Measurements from ENCODE around the gene SOAT2.
"Not testable (repeated sequence)": the region's sequence is repeated elsewhere in the genome, so short reads cannot be mapped to it uniquely, and the experiment has no call there.

Gene SOAT2

DNA sequence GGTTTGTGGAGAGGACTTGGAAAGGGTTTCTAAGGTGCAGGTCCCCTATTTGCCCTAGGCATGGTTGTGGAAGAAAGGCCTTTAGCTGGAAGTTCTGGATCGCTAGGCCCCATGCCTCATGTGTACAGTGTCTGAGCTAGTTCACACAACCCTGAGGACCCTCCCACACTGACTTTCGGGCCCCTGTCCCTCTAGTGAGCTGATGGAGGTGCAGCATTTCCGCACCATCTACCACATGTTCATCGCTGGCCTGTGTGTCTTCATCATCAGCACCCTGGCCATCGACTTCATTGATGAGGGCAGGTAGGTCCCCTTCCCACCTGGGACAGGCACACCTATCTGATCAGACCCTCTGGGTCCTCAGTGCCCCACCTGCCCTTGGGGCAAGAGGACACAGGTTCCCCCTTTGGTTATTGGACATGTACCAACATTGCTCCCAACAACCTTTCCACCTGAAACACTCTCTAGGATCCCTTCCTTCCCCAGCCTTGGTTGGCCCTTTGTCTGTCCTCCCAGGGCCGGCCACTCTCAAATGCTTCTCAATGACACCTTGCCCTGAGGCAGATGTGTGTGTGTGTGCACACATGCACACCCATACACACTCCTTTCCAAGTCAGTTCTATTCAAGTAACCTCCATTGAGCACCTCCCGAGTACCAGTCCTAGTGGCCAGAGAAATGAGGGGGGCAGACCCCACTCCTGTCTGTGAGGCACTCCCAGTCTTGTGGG, 2.6 kb downstream of the SOAT2 start:
- no peak for DNase-seq

DNA sequence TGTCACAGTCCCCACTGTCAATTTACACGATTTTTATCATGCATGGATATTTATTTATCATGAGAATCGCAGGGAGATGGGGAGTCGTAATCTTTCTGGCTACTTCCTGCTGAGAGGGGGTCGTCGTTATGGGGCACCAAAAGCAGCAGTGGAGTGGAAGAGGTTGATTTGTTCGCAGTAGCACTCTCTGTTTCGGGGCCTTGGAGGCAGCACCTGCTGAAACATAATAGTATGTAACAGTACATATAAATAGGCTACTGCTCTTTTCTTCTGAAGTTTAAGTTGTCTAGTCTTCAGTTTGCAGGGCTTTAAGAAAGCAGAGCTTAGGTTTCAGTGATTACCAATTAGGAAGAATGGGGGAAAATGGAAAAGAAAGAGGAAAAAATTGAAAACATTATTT, 3.8 kb downstream of the SOAT2 start:
- no peak for DNase-seq

DNA sequence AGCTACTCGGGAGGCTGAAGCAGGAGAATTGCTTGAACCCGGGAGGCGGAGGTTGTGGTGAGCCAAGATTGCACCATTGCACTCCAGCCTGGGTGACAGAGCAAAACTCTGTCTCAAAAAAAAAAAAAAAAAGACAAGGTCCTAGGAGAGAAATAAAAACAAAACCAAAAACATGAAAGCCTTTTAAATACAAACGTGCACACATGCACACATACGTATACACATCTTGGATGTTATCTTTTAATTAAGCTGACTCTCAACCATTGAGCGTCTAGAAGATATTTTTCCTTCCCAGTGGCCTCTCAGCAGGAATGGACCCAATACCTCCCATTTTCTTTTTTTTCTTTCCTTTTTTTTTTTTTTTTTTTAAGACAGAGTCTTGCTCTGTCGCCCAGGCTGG, 9.1 kb downstream of the SOAT2 start:
- DNase-seq = not testable (repeated sequence)

DNA sequence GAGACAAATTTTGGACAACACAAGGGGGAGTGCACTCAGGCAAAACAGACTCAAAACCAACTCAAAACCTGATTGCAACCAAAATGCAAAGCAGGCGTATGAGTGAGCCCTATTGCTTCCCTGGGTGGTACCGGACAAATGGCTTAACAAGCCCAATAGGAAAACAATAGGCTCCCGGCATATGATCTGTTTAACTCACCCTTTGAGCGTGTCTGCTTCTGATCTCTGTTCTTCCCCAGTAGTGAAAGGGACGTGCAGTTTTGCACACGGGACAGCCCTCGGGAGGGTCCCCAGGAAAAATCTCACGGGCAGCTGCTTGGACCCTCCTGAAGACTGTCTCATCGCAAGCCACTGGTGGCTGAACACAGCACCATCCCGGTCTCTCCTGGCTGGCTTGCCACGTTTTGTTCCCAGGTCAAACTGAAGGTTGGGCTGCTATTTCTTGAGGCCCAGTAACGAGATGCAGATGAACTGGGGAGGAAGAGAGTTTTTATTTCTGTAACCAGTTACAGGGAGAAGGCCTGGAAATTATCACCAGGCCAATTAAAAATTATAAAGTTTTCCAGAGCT, 9.9 kb downstream of the SOAT2 start:
- no peak for DNase-seq

DNA sequence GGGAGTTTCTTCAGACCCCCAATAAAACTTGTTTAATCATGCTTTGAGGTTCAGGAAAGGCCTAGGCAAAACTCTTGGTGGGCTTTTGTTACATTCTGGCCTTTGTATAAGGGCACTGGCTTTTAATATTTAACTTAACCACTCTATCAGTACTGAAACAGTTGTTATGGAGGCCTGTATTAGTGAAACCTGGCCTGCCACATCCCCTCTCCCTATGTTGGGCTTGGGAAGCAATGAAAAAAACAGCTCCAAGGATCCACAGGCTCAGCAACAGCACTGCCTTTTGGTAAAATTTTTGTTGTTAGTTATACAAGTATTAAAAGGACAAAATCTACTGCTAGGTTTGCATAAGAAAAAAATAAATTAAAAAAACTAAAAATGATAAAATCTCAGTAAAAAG, 10.7 kb downstream of the SOAT2 start:
- no peak for DNase-seq

DNA sequence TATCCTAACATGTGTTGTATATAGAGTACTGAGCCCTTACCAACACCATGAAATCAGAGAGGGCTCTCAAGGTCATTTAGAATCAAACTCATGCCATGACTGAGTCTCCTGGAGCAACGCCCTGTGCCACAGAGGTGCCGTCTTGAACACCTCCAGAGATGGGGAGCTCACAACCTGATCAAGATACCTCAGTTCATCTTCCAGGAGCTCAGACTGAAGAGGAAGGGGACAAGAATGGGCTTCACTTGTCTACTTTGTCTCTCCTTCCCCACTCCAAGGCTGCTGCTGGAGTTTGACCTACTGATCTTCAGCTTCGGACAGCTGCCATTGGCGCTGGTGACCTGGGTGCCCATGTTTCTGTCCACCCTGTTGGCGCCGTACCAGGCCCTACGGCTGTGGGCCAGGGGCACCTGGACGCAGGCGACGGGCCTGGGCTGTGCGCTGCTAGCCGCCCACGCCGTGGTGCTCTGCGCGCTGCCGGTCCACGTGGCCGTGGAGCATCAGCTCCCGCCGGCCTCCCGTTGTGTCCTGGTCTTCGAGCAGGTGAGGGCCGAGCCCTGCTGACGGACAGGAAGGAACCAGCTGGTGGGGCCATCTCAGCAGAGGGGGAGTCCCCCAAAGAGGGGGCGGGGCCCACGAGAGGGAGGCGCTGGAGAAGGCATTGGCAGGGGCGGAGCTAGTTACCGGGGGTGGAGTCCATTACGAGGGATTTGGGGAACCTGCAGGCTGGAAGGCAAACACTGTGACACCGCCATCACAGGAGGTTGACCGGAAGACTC, 12.0 kb downstream of the SOAT2 start:
- DNase-seq = no peak

DNA sequence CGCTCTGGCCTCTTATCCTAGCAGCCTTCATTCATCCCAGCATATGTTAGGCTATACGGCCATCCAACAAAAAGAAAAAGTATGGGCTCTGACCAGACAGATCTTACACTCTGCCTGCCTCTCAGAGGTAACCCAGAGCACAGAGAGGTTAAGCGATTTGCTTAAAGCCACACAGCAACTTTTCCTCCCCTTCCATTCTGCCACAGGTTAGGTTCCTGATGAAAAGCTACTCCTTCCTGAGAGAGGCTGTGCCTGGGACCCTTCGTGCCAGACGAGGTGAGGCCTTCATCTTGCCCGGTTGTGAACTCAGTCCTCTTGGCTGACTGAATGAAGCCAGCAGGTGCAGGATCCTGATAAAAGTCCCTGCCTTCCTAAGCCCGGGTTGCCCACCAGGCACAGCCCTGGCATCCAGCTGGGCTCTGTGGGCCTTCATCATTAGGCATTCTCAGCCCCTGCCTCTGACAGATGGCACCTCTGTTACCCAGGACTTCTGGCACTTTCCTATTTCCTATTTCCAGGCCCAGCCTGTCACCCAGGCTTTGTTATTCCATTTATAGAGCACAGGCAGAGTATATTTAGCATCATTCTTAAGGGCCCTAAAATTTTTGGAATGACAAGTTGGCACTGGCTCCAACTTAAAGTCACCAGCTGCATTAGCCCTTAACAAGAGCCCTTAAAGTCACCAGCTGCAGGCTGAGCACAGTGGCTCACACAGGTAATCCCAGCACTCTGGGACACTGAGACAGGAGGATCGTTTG, 12.8 kb downstream of the SOAT2 start:
- DNase-seq = no peak

DNA sequence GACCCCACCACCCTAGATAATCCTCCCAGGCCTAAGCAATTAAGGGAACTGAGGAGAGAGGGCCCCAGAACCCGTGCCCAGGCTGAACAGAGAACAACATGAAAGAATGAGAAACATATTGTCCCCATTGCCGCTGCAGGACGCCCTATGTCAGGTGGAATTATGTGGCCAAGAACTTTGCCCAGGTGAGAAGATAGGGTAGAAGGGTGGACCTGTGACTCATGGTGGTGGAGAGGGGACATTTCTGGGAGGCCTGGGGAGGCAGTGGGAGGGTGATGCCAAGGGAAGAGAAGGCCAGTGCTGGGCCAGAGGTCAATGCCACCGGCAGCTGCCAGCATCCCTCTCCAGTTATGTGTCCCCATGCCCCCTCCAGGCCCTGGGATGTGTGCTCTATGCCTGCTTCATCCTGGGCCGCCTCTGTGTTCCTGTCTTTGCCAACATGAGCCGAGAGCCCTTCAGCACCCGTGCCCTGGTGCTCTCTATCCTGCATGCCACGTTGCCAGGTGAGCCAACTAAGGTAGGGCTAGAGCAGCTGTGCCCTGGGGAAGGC, 15.5 kb downstream of the SOAT2 start:
- no peak for DNase-seq

DNA sequence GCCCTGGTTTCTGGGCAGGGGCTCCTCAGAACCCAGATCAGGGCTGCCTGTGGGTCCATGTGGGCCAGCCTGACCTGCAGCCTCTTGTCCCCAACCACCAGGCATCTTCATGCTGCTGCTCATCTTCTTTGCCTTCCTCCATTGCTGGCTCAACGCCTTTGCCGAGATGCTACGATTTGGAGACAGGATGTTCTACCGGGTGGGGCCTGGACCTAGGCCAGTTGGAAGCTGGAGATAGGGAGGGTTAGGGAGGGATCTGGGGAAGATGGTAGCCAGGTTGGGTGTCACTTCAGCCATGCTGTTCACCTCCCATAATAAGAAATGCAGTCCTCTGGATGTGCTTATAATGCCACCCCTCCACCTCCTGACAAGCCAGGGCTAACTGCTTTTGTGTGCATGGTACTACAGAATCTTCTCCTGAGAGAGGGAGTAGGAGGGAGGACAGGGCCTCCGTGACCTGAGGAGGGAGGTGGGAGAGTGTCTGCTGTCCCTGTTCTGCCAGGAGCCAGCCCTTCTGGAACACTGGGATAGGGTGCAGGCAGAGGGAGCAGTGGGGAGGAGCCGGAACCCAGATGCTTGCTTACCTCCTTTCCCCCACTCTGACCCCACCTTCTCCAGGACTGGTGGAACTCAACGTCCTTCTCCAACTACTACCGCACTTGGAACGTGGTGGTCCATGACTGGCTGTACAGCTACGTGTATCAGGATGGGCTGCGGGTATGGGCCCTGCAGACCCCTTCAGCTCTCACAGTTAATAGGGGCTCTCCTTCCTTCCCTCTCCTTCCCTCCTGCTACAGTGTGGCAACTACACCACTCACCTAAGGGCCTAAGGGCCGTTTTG, 17.6 kb downstream of the SOAT2 start:
- no peak for DNase-seq

DNA sequence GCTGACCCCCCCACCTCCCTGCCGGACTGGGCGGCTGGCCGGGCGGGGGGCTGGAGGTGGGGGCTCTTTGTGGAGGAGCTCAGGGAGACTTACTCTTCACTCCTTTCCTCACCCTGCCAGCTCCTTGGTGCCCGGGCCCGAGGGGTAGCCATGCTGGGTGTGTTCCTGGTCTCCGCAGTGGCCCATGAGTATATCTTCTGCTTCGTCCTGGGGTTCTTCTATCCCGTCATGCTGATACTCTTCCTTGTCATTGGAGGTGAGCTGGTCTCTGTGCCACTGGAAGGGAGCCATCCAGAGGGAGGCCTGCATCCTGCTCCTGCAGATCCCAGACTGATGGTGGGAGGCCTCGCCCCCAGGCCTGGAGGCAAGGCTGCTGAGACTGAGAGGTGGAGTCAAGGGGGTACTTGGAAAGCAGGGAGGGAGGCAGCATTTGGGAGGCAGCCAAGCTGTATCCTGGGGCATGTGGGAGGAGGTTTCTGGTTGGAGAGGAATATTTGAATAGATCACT, 19.7 kb downstream of the SOAT2 start:
- no peak for DNase-seq

DNA sequence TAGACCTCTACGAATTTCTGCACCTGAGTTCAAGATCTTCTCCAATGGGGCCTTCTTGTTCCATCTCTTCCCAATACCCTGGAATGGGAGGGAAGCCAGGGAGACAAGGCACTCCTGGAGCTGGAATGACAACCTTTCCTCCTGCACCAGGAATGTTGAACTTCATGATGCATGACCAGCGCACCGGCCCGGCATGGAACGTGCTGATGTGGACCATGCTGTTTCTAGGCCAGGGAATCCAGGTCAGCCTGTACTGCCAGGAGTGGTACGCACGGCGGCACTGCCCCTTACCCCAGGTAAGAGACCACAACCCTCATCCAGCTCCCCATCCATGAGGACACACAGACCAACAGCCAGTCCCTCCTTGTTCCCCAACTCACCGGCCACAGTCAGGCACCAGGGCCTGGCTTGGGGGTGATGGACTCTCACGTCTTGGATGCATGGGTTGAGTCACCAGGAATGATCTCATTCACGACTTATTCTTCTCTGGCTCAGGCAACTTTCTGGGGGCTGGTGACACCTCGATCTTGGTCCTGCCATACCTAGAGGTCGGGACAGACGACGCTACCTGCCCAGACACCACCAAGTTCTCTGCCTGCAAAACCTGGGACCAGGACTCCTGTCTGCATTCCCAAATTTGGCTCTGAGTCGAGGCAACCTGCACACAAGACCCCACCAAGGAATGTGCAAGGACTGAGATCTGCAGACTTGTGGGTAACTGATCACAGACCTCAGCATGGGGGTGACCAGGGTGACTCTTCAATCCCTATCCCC, 20.5 kb downstream of the SOAT2 start:
- DNase-seq = no peak

DNA sequence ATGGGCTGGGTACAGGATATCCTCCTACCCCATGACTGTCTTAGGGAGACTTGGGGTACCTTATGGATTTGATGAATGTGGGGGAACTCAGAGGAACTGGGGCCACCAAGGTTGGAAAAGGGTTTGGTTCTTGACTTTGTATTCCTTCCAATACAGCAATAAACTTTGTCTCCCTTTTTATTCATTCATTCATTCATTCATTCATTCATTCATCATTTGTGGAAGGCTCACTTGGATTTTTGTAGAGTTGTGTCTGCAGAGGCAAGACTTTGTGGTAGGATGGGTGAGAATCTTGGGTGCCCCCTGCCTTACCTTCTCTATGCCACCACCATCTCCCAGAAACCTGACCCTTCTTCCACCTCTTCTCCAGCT, 21.1 kb downstream of the SOAT2 start:
- no peak for DNase-seq

DNA sequence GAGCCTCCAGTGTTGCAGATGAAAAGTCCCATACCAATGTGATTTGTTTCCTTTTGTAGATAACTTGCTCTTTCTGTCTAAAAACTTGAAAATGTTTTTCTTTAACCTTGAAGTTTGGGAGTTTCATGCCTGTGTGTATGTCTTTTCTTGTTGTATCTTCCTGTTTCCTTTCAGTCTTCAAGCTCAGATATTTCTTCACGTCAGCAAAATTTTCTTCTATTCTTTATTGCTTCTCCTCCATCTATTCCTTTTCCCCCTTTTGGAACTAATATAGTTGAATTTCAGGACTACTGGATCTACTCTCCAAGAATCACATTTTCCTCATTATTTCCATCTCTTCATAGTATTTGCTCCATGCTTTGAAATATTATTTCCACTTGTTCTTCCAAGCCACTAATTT, 23.9 kb downstream of the SOAT2 start:
- DNase-seq = no peak

DNA sequence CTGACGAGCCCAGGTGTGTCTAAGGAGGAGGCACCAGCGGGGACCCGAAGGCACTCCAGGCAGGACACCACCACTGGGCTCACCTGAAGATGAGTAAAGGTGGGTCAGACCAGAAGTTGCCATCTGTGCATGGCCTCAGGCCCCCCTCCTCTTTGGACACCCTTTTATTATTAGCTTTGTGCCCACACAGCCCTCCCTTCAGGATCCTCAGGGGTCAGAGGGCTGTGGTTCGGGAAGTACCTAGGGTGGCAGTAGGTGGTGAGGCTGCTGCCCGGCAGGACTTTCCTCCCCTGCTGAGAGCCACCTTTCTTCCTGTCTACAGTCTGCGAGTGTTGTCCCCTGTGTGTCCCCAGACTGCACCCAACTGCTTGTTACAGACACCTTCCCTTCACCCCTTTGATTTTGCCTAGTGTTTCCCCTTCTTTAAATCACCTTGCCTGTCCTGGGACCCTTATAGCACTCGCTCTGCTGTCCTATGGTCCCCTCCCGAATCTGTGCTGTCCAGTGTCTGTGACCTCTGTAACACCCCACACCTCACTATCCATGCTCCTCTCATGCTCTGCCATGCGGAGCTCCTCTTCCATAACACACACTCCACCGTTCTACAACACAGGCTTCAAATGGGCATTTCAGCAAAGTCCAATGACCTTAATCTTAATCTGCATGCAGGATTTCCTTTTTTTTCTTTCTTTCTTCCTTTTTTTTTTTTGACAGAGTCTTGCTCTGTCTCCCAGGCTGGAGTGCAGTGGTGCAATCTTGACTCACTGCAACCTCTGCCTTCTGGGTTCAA, 25.7 kb downstream of the SOAT2 start:
- peak in 1 of 2 donors; percentile 13 for DNase-seq

DNA sequence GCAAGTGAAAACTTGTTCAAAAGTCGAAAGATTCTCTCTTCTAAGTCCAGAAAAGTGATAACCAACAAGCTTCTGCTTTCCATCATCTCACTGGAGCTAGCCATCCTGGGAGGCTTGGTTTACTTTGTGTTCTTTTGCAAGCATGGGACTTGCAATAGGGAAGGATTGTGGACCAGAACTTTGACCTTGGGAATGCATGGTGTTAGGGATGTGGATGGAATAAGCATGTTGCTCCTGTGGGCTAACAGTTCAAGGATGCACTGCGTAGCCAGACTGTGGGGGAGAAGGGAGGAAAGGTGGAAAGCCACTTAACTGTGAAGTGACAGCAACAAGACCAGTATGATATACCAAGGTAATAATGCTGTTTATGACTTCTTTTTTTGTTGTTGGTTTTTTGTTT, 28.6 kb downstream of the SOAT2 start:
- no peak for DNase-seq

DNA sequence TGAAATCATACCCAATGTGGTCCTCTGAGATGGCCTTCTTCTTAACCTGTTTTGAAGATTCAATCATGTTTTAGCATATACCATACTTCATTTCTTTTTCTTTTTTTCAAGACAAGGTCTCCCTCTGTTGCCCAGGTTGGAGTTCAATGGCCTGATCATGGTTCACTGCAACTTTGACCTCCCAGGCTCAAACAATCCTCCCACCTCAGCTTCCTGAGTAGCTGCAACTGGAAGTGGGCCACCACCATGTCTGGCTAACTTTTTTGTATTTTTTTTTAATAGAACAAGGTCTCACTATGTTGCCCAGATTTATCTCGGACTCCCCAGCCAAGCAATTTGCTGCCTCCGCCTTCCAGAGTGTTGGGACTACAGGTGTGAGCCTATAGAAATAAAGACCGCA, 30.4 kb downstream of the SOAT2 start:
- no peak for DNase-seq

DNA sequence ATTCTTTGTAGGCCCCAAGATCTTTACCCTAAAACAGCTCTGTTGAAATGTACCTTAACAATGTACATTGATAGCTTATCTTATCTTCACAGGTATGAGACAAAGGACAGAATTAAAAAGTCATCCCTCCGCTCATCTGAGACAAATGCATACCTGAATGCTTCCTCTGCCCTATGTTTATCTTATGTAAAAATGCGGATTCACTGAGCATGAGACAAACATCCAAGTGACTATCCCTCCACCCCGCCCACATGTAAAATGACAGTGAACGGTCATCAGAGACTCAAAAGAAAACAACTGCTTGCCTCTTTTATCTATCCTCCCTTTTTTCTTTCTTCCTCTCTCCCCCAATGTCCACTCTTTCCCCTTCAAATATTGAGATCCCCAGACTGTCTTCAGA, 40.1 kb downstream of the SOAT2 start:
- DNase-seq = no peak

DNA sequence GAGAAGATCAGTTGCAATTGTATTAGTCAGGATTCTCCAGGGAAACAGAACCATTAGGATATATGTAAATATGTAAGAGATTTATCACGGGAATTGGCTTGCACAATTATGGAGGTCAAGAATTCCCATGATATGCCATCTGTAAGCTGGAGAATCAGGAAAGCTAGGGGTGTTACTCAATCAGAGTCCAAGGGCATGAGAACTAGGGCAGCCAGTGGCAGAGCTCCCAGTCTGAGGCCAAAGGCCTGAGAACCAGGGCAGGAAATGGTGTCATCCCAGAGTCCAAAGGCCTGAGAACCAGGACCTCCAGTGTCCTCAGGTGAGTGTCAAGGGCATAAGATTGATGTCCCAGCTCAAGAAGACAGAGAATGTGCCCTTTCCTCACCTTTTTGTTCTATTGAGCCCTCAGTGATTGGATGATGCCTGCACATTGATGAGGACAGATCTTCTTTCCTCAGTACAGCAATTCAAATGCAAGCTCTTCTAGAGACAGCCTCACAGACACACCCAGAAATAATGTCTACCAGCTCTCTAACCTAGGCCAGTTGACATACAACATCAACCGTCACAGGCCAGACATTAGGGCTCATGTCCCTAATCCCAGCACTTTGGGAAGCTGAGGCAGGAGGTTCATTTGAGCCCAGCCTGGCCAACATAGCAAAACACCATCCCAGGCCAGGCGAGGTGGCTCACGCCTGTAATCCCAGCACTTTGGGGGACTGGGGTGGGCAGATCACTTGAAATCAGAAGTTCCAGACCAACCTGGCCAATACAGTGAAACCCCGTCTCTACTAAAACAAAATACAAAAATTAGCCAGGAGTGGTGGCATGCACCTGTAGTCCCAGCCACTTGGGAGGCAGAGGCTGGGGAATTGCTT, 42.3 kb downstream of the SOAT2 start:
- no peak for DNase-seq

DNA sequence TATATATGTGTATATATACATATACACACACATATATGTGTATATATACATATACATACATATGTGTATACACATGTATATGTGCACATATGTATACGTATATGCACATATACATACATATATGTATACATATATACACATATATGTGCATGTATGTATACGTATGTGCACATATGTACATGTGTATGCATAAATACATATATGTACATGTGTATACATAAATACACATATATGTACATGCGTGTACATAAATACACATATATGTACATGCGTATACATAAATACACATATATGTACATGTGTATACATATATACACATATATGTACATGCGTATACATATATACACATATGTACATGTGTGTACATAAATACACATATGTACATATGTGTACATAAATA, 43.9 kb downstream of the SOAT2 start:
- no peak for DNase-seq
